GM12864 (cell line): Measurements from ENCODE around the gene LHFPL4.

Source experiments
- DNase-seq: peaks from one replicate; pipeline ENCODE4 v3.0.0-alpha.2; 2011; ENCODE audit warnings: low read depth
- H3K4me3 ChIP-seq: 2 replicates; pipeline ENCODE4 v1.5.1; 2011; ENCODE audit warnings: mild to moderate bottlenecking, low read depth, low read length, control low read depth
- TF ChIP-seq, protein P1 (sequence below): IDR thresholded peaks from 2 replicates; pipeline ENCODE4 v1.5.1; 2011; ENCODE audit warnings: low read depth, mild to moderate bottlenecking, moderate library complexity, low read length, control low read depth, inconsistent platforms; ENCODE audit errors: missing control alignments

The LHFPL4 gene

GRCh38 chr3:9542182-9542581 lies 11.4 kb downstream of the LHFPL4 start:
- no peak for DNase-seq
- no peak overlapping the region for H3K4me3 ChIP-seq
- TF ChIP-seq, protein P1, sequence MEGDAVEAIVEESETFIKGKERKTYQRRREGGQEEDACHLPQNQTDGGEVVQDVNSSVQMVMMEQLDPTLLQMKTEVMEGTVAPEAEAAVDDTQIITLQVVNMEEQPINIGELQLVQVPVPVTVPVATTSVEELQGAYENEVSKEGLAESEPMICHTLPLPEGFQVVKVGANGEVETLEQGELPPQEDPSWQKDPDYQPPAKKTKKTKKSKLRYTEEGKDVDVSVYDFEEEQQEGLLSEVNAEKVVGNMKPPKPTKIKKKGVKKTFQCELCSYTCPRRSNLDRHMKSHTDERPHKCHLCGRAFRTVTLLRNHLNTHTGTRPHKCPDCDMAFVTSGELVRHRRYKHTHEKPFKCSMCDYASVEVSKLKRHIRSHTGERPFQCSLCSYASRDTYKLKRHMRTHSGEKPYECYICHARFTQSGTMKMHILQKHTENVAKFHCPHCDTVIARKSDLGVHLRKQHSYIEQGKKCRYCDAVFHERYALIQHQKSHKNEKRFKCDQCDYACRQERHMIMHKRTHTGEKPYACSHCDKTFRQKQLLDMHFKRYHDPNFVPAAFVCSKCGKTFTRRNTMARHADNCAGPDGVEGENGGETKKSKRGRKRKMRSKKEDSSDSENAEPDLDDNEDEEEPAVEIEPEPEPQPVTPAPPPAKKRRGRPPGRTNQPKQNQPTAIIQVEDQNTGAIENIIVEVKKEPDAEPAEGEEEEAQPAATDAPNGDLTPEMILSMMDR, result no peak

DNA sequence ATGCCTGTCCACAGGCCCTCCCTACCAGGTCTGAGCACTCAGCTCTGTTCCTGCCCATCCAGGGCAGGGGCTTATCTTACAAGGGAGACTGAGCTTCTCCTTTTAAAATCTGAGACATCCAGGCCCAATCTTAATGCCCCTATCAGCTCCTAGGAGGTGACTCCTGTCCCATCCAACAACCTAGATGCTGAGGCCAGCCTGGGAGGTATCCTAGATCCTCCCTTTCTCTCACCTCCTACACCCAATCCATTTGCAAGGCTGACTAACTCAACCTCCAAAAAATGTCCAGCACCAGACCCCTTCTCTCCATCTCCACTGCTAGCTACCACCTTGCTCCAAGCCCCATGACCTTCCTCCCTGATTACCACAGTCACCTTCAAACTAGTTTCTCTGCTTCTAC lies 17.4 kb downstream of the LHFPL4 start:
- no peak for DNase-seq
- TF ChIP-seq, protein P1, result no peak
- no peak overlapping the region for H3K4me3 ChIP-seq

GRCh38 chr3:9534429-9534828 lies 19.2 kb downstream of the LHFPL4 start:
- no peak for DNase-seq
- TF ChIP-seq, protein P1, result no peak

GRCh38 chr3:9525078-9525477 lies 28.5 kb downstream of the LHFPL4 start:
- DNase-seq, result no peak
- TF ChIP-seq, protein P1, result no peak
- no peak overlapping the region for H3K4me3 ChIP-seq

More at GRCh38 chr3:9534429-9534828, 19.2 kb downstream of the LHFPL4 start:
- H3K4me3 ChIP-seq, result no peak overlapping the region

DNA sequence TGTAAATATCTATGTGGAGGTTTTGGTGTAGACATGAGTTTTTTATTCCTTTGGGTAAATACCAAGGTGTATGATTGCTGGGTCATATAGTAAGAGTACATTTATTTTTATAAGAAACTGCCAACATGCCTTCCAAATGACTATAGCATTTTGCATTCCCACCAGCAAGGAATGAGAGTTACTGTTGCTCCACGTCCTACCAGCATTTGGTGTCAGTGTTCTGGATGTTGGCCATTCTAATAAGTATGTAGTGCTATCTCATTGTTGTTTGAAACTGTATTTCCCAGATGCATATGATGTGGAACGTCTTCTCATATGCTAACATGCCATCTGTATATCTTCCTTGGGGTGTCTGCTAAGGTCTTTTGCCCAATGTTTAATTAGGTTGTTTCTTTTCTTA lies 38.7 kb downstream of the LHFPL4 start:
- no peak for DNase-seq
- TF ChIP-seq, protein P1, result no peak
- no peak overlapping the region for H3K4me3 ChIP-seq

DNA sequence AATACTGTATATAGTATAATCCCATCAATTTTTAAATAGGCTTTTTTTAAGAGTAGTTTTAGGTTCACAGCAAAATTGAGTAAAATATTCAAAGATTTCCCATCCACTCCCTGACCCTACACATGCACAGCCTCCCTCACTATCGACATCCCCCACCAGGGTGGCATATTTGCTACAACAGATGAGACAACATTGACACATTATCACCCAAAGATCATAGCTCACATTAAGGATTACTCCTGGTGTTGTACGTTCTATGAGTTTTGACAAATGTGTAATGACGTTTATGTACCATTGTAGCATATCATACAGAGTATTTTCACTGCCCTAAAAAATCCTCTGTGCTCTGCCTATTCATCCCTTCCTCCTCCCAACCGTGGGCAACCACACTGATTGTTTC lies 39.3 kb downstream of the LHFPL4 start:
- no peak for DNase-seq
- TF ChIP-seq, protein P1, result no peak
- H3K4me3 ChIP-seq, result no peak overlapping the region

DNA sequence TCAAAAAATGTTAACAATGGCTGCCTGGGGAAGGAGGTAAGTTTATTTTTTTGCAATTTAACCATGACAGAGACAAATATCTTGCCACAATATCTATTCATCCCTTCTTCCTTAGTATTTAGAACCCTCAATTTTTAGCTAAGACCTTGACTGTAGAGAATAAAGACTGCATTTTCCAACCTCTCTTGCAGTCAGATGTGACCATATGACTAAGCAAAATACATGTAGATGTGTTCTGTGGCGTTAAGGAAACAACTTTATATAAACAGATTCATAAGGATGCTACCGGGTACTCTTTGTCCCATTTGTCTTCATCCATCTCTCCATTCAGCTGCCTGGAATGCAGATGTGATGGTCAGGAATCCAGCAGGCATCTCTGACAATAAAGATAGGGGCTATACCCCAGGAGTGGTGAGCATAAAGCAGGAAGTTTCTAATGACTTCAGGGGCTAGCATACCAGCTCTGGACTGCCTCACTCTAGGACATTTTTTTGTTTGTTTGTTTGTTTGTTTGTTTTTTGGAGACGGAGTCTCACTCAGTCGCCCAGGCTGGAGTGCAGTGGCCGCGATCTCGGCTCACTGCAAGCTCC lies 41.1 kb downstream of the LHFPL4 start:
- TF ChIP-seq, protein P1, result no peak
- DNase-seq, result no peak
- no peak overlapping the region for H3K4me3 ChIP-seq
